C4-2B (cell line): ENCODE data around the gene BCR.

Source experiments
- ZFX ChIP-seq: fragments of 450-650 bp; IDR thresholded peaks from 2 replicates; pipeline ENCODE4 v1.6.1; 2017
- TF ChIP-seq, protein P1 (sequence below): fragments of 450-650 bp; conservative IDR thresholded peaks from 2 replicates; pipeline ENCODE4 v1.5.1; 2017; ENCODE audit warnings: mild to moderate bottlenecking

DNA sequence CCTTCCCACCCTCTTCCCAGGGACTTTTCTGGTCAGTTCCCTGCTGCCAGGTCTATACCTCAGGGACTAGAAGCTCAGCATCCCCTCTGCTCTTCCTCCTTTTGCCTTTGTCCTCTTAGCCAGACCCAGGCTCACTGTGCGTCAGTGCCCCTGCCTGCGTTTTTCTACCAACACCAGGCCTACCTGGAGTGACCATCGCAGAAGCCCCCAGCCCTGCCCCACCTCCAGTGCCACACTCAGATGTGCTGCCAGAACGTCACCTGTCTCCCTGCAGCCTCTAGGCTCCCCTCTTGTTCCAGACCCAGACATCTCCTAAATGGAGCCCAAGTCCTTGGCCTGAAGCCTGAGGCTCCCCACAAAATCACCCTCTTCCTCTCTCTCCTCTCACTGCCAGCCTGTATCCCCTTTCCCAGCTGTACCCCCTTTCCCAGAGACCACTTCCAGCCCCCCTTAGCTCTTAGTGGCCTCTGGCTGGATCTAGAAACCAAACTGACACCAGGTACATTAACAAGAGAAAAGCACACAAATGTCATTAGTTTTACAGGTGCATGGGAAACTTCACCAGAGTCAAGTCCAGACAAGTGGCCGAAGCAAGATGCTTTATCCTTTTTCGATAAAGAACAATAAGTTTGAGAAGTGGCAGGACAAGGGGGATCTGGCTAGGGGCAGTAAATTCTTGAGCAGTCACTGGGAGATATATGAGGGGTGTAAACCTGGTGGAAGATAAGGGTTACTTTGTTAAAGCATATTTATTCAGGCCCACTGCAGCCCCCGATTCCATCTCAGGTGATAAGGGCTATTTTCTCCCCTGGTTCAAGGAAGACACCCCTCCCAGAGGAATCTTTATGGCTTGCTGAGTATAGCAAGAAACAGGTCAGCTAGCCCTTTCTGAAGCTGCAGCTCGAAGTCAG lies 61.5 kb downstream of the BCR start:
- TF ChIP-seq, protein P1, sequence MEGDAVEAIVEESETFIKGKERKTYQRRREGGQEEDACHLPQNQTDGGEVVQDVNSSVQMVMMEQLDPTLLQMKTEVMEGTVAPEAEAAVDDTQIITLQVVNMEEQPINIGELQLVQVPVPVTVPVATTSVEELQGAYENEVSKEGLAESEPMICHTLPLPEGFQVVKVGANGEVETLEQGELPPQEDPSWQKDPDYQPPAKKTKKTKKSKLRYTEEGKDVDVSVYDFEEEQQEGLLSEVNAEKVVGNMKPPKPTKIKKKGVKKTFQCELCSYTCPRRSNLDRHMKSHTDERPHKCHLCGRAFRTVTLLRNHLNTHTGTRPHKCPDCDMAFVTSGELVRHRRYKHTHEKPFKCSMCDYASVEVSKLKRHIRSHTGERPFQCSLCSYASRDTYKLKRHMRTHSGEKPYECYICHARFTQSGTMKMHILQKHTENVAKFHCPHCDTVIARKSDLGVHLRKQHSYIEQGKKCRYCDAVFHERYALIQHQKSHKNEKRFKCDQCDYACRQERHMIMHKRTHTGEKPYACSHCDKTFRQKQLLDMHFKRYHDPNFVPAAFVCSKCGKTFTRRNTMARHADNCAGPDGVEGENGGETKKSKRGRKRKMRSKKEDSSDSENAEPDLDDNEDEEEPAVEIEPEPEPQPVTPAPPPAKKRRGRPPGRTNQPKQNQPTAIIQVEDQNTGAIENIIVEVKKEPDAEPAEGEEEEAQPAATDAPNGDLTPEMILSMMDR: no peak
- no peak for TF ChIP-seq ZFX
